ENCODE measurements around the gene ASS1.
A peak's percentile ranks its signal among the peaks of the same experiment; 100 is the strongest.
"Not testable (repeated sequence)": the region's sequence is repeated elsewhere in the genome, so short reads cannot be mapped to it uniquely, and the experiment has no call there.

ASS1 gene

DNA sequence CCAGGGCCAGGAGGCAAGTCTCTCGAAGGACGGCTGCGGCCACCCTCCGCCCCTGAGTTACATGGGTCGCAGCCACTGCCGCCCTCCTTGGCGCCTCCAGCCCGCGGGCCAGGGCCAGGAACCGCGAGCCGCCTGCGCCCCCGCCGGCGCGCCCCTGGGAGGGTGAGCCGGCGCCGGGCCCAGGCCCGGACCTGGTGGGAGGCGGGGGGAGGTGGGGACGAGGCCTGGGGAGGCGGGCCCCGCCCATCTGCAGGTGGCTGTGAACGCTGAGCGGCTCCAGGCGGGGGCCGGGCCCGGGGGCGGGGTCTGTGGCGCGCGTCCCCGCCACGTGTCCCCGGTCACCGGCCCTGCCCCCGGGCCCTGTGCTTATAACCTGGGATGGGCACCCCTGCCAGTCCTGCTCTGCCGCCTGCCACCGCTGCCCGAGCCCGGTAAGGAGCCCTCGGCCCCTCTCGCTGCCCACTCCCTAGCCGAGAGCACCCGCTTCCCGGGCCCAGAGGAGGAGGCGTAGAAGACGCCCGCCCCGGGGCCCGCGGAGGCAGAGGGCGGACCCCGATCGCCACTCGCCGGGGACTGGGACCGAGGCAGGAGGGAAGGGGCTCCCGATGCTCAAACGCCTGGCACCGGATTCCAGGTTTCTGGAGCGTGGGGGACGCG is at the start of gene ASS1:
Gene ASS1 (plus strand): TSS at position 397 of the 657 bp plus-strand sequence. CDS start 7,268 bp downstream, outside the sequence.
- DNase-seq = peak; percentile 65 to 94 (median 93)

DNA sequence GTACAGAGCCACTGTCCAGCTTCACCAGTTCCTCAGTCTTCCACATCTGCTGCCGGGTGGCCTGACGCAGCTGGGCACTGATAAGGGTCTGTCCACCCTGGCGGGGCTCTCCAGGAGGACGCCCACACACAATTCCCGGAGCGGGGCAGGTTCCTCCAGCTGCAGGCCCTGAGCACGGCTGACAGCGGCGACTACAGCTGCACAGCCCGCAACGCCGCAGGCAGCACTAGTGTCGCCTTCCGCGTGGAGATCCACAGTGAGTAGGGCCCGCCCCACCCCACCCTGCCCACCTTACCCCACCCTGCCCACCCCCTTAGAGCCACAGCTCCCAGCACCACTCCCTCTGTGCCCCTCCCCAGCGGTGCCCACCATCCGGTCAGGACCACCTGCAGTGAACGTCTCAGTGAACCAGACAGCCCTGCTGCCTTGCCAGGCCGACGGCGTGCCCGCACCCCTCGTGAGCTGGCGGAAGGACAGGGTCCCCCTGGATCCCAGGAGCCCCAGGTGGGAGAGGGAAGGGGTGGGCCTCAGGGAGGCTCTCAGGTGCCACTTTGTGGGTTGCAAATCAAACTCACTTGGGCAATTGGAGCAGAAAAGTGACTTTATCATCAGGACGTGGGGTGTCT is 48.8 kb upstream of the ASS1 start:
- no peak for DNase-seq

GRCh38 chr9:130396581-130396980 is 48.2 kb upstream of the ASS1 start:
- no peak for DNase-seq

DNA sequence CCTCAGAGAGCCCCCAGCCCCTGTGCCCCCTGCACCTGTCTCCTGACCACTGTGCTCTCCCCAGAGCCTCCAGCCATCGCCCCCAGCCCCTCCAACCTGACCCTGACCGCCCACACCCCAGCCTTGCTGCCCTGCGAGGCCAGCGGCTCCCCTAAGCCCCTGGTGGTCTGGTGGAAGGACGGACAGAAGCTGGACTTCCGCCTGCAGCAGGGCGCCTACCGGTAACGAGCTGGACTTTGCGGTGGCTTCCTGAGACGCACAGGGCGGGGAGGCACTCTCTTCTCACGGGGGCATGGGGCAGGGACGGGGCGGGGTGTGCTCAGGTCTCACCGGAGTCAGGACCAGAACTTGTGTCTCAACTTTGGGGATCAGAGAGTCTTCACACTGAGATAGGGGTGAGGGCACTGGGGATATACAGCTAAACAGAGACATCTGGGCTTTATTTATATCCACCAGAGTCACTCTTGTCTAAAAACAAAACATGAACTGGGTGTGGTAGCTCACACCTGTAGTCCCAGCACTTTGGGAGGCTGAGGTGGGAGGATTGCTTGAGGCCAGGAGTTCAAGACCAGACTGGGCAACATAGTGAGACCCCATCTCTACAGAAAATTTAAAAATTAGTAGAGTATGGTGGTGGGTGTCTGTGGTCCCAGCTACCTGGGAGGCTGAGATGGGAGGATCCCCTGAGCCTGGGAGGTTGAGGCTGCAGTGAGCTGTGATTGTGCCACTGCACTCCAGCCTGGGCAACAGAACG is 46.1 kb upstream of the ASS1 start:
- no peak for DNase-seq

GRCh38 chr9:130399768-130400167 is 45.0 kb upstream of the ASS1 start:
- DNase-seq = no peak

DNA sequence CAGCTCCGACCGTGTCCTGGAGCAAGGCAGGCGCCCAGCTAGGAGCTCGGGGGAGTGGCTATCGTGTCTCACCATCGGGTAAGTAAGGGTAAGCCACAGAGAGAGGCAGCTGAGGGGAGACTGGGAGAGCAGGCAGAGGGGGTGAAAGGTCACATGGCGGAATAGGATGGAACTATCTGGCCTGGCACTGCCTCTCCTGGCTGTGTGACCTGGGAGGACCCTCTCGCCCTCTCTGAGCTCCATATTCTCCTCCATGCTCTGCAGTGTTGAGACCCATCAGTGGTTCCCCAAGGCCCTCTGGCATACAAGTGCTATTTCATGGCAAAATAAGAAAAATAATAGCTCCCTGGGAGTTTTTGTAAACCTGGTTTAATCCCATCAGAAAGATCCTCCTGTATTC is 43.9 kb upstream of the ASS1 start:
- DNase-seq = no peak

DNA sequence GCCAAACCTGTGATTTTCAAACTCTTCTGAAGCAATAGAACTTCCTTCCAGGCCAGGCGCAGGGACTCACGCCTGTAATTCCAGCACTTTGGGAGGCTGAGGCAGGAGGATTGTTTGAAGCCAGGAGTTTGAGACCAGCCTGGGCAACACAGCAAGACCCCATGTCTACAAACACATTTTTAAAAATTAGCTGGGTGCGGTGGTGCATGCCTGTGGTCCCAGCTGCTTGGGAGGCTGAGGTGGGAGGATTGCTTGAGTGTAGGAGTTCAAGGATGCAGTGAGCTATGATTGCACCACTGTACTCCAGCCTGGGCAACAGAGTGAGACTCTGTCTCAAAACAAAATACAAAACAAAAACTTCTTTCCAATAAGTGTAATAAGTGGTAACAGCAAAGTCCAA is 43.0 kb upstream of the ASS1 start:
- not testable (repeated sequence) for DNase-seq

DNA sequence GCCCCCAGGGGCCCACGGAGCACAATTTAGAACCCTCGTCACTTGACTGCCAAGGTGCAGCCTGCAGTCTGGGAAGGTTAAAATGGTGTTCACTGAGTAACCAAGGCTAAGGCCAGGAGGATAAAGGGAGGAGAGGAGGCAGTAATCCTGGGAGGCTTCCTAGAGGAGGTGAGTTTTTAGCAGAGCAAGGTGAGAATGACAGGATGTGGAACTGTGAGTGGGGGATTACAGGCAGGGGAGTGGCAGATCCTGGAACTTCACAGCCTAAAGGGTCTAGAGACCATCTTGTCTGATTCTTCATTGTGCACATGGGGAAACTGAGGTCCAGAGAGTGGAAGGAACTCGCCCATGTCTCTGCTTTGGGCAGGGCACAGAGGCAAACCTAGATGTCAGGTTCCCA is 42.5 kb upstream of the ASS1 start:
- no peak for DNase-seq

GRCh38 chr9:130402645-130403440 is 41.9 kb upstream of the ASS1 start:
- no peak for DNase-seq

GRCh38 chr9:130405657-130406257 is 39.0 kb upstream of the ASS1 start:
- DNase-seq = no peak

DNA sequence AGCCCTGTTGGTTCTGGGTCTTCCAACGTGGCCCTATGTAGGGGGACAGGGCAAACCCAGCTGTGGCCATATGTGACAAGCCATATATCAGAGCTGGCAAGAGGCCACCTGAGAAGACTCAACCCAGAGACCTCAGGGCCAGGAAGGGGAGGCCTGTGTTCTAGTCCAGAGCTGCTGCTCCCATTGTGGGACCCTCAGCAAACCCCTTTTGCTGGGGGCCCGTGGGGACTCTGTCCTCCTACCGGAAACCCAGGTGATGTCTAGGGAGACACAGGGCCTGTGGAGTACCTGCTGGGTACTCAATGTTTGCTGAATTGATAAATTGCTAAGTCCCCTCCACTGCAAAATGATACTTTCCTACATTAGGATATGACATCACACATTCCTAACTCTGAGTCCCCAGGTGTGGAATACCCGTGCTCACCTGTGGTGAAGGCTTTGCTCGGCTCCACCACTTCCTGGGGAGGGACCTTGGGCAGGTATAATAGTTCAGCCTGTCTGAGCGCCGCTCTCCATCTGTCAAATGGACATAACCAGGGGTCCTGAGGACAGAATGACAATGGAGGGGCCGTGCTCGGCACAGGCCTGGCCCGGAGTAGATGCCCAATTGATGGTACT is 38.4 kb upstream of the ASS1 start:
- no peak for DNase-seq

- no peak for DNase-seq
Measured at GRCh38 chr9:130407916-130408663, 36.7 kb upstream of the ASS1 start.

DNA sequence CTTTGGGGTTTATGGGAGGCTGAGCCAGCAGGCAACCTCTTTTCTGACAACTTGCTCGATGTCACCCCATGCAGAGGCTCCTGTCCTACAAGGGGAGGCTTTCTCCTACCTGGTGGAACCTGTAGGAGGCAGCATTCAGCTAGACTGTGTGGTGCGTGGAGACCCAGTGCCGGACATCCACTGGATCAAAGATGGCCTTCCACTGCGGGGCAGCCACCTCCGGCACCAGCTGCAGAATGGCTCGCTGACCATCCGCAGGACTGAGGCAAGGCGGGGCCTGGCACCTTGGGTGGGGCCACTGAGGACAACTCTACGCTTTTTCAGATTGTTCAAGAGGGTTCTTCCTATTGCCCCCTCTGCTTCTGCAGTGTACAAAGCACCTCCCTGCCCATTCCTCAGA is 36.1 kb upstream of the ASS1 start:
- DNase-seq = no peak

DNA sequence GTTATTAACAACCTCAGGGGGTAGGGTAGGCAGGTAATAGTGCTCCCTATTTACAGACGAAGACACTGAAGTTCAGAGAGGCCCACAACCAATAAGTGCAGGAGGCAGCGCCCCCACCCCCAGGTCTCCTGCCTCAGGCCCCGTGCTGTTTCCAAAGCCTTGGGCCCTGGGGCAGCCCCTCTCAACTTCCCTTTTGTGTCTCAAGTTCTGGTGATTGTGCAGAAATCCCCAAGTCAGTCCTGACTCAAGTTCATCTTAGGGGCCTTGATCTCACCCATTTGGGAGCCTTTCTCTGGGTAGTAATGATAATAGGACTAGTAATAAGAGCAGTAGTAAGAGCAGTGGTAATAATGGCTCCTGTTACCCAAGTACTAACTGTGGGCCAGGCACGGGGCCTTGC is 35.5 kb upstream of the ASS1 start:
- DNase-seq = no peak

- DNase-seq = no peak
Measured at GRCh38 chr9:130410443-130410842, 34.3 kb upstream of the ASS1 start.

DNA sequence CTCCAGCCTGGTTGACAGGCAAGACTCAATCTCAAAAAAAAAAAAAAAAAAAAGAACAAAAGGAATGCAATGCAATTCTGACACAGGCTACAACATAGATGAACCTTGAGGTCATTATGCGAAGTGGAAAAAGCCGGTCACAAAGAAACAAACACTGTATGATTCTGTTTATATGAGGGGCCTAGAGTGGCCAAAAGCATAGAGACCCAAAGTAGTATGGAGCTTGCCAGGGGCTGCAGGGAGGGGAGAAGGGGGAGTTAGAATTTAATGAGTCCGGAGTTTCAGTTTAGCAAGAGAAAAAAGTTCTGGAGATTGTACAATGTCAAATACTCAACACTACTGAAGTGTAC is 33.2 kb upstream of the ASS1 start:
- no peak for DNase-seq

GRCh38 chr9:130414081-130414731 is 30.6 kb upstream of the ASS1 start:
- DNase-seq = no peak

- DNase-seq = no peak
Measured at GRCh38 chr9:130414910-130415746, 29.6 kb upstream of the ASS1 start.

- no peak for DNase-seq
Measured at GRCh38 chr9:130417602-130418001, 27.2 kb upstream of the ASS1 start.

- DNase-seq = no peak
Measured at GRCh38 chr9:130418776-130419175, 26.0 kb upstream of the ASS1 start.

All from NCI-H1417 (cell line).